ENCODE measurements around the gene HDAC9. TPM values are rescaled to one million over a fixed set of nuclear protein-coding genes. Genes with fewer than 3 reads are reported as not detected.

HDAC9 gene
- total RNA-seq, 1 experiment from 2014 or later: 17.1 TPM

GRCh38 chr7:18638594-18639452 lies 143.3 kb downstream of the HDAC9 start:
- intact Hi-C loops (cut with micrococcal nuclease; ENCODE audit: unreplicated experiment) (no loop called here), in situ Hi-C loops (cut with HindIII; ENCODE audit: low pct_unique_long_range_greater_than_20kb, low sequenced_read_pairs) (no loop called here)
- no peak for ATAC-seq
- CTCF ChIA-PET: no interaction called here
- no peak for DNase-seq (ENCODE audit: low read depth, low spot score)
- Histone ChIP-seq H3K4me1 (ENCODE audit: control insufficient read depth, insufficient read depth, low read length) (no peaks in the 10 kb centered on the region), H3K36me3 (ENCODE audit: control insufficient read depth, insufficient read depth, low read length) (no peaks in the 10 kb centered on the region), H3K9me3 (ENCODE audit: control insufficient read depth, insufficient read depth, low read depth, low read length) (no peaks in the 10 kb centered on the region), H3K4me3 (ENCODE audit: low read depth in 2 of 2, low read length in 2 of 2) (no peak overlapping the region), H3K27ac (ENCODE audit: low read length) (no peak overlapping the region), H3K27me3 (ENCODE audit: control insufficient read depth, insufficient read depth, low read length) (no peaks in the 10 kb centered on the region)
- no TSS peak for BruUV-seq (replicated peaks)
- TF ChIP-seq TCF7L2 (IDR thresholded peaks at IDR 0.05; ENCODE audit: low read depth, low read length) (no peak), POLR2AphosphoS5 (IDR thresholded peaks at IDR 0.05; ENCODE audit: low read depth, low read length) (no peak), SIN3A (IDR thresholded peaks at IDR 0.05; ENCODE audit: borderline replicate concordance, insufficient read depth, low read depth, low read length) (no peak), CTCF (IDR thresholded peaks at IDR 0.05) (no peak), REST (IDR thresholded peaks at IDR 0.05; ENCODE audit: insufficient read depth in 1 of 2, low read depth in 2 of 2, low read length in 1 of 2) (no peak)
- POLR2A ChIA-PET: no interaction called here

- H3K27ac ChIP-seq (ENCODE audit: low read length): no peak overlapping the region
- intact Hi-C loops (cut with micrococcal nuclease; ENCODE audit: unreplicated experiment) (no loop called here), in situ Hi-C loops (cut with HindIII; ENCODE audit: low pct_unique_long_range_greater_than_20kb, low sequenced_read_pairs) (no loop called here)
- no peaks in the 10 kb centered on the region for H3K36me3 ChIP-seq (ENCODE audit: control insufficient read depth, insufficient read depth, low read length)
- H3K4me1 ChIP-seq (ENCODE audit: control insufficient read depth, insufficient read depth, low read length): no peaks in the 10 kb centered on the region
- TF ChIP-seq SIN3A (IDR thresholded peaks at IDR 0.05; ENCODE audit: borderline replicate concordance, insufficient read depth, low read depth, low read length): no peak
- TF ChIP-seq REST (IDR thresholded peaks at IDR 0.05; ENCODE audit: insufficient read depth in 1 of 2, low read depth in 2 of 2, low read length in 1 of 2): no peak
- no peak for TF ChIP-seq CTCF (IDR thresholded peaks at IDR 0.05)
- no peak for TF ChIP-seq TCF7L2 (IDR thresholded peaks at IDR 0.05; ENCODE audit: low read depth, low read length)
- TF ChIP-seq POLR2AphosphoS5 (IDR thresholded peaks at IDR 0.05; ENCODE audit: low read depth, low read length): no peak
- no peaks in the 10 kb centered on the region for H3K27me3 ChIP-seq (ENCODE audit: control insufficient read depth, insufficient read depth, low read length)
- ChIA-PET POLR2A (no interaction called here), CTCF (no interaction called here)
- no TSS peak for BruUV-seq (replicated peaks)
- H3K4me3 ChIP-seq (ENCODE audit: low read depth in 2 of 2, low read length in 2 of 2): no peak overlapping the region
- ATAC-seq (no peak), DNase-seq (ENCODE audit: low read depth, low spot score) (no peak)
- no peaks in the 10 kb centered on the region for H3K9me3 ChIP-seq (ENCODE audit: control insufficient read depth, insufficient read depth, low read depth, low read length)
Observed at GRCh38 chr7:18639711-18640110, 144.2 kb downstream of the HDAC9 start.
